ACC112 (cell line): ENCODE results near the gene CRCP.
A peak's percentile ranks its signal among the peaks of the same experiment; 100 is the strongest.
"Not testable (repeated sequence)": the region's sequence is repeated elsewhere in the genome, so short reads cannot be mapped to it uniquely, and the experiment has no call there.

Experiments used
- H2AFZ ChIP-seq: fragments of 200-600 bp; sonication (generic); one replicate; pipeline ENCODE4 v1.6.0; 2017; ENCODE audit warnings: antibody characterized with exemption, low read length; ENCODE audit not compliant: unreplicated experiment
- H3K27ac ChIP-seq: fragments of 200-600 bp; sonication (generic); 2 replicates; pipeline ENCODE4 v1.5.1; 2014; ENCODE audit warnings: low read depth, mild to moderate bottlenecking, antibody characterized with exemption, low read length, moderate library complexity
- H3K27me3 ChIP-seq: fragments of 200-600 bp; sonication (generic); 2 replicates; pipeline ENCODE4 v1.6.1; 2014; ENCODE audit warnings: mild to moderate bottlenecking, antibody characterized with exemption, low read length, moderate library complexity, mixed read lengths; ENCODE audit not compliant: insufficient read depth
- H3K36me3 ChIP-seq: fragments of 200-600 bp; sonication (generic); 2 replicates; pipeline ENCODE4 v1.6.1; 2016; ENCODE audit warnings: mild to moderate bottlenecking, antibody characterized with exemption, low read length, moderate library complexity, mixed read lengths; ENCODE audit not compliant: insufficient read depth
- H3K4me1 ChIP-seq: fragments of 200-600 bp; sonication (generic); one replicate; pipeline ENCODE4 v1.6.1; 2016; ENCODE audit warnings: low read length, mixed read lengths; ENCODE audit not compliant: insufficient read depth, unreplicated experiment, control insufficient read depth
- H3K4me3 ChIP-seq: fragments of 200-600 bp; sonication (generic); 2 replicates; pipeline ENCODE4 v1.5.1; 2014; ENCODE audit warnings: mild to moderate bottlenecking, low read depth, low read length
- H3K79me2 ChIP-seq: fragments of 200-600 bp; sonication (generic); one replicate; pipeline ENCODE4 v1.6.0; 2016; ENCODE audit warnings: low read length; ENCODE audit not compliant: control insufficient read depth, unreplicated experiment, insufficient read depth

CRCP gene

DNA sequence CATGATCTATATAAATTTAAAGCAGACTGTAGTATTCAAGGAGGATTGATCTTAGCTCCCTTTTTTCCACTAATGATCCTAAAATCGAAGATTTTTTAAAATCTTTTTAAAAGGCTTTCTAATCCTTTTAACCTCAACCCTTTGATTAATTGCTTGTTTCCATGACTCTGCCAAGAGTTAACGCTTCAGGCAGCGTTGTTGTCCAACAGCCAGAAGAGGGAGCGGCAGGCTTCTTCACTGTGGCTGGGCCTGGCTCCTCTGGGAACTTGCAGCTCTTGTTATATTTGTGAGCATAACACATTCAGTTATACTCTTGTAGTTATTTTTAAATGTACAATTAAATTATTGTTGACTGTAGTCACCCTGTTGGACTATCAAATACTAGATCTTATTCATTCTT, 26.3 kb downstream of the CRCP start:
- Histone ChIP-seq H3K27ac (peak overlapping the region; percentile 44), H3K36me3 (0 out of 2 replicates have a peak, but pooled peaks cover 10% of the 10 kb centered on the region)

GRCh38 chr7:66142334-66142733, 27.7 kb downstream of the CRCP start:
- Histone ChIP-seq H3K79me2 (peaks cover 3% of the 10 kb centered on the region), H3K36me3 (0 out of 2 replicates have a peak, but pooled peaks cover 4% of the 10 kb centered on the region)

More for the DNA sequence above, 26.3 kb downstream of the CRCP start:
- Histone ChIP-seq H3K4me1 (peaks cover 31% of the 10 kb centered on the region), H3K27me3 (no peaks in the 10 kb centered on the region), H3K79me2 (peaks cover 6% of the 10 kb centered on the region), H3K4me3 (no peak overlapping the region), H2AFZ (no peak overlapping the region)

DNA sequence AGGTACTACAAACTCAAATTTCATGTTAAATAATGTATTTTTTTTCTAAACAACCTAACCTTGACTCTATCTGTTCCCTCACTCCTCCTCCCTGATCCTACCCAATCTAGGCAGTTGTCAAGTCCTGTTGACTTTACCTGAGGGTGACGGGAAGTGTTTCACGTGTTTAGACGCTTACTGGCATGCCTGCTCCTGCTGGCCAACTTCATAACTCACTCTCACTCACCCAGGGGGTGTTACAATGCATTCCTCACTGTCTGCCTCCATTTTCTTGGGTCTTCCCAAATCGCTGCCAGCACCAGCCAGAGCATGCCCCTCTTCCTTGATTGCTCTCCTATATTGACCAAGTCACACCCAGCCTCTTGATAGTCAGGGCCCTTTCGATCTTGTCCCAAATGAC, 28.3 kb downstream of the CRCP start:
- no peaks in the 10 kb centered on the region for H3K27me3 ChIP-seq
- peaks cover 43% of the 10 kb centered on the region for H3K4me1 ChIP-seq
- H3K36me3 ChIP-seq = 0 out of 2 replicates have a peak, but pooled peaks cover 4% of the 10 kb centered on the region
- H2AFZ ChIP-seq = no peak overlapping the region
- H3K27ac ChIP-seq = no peak overlapping the region
- no peak overlapping the region for H3K4me3 ChIP-seq
- H3K79me2 ChIP-seq = peaks cover 2% of the 10 kb centered on the region

More at GRCh38 chr7:66142334-66142733, 27.7 kb downstream of the CRCP start:
- Histone ChIP-seq H3K4me3 (no peak overlapping the region), H3K27ac (no peak overlapping the region), H3K4me1 (peaks cover 42% of the 10 kb centered on the region), H3K27me3 (no peaks in the 10 kb centered on the region), H2AFZ (no peak overlapping the region)

DNA sequence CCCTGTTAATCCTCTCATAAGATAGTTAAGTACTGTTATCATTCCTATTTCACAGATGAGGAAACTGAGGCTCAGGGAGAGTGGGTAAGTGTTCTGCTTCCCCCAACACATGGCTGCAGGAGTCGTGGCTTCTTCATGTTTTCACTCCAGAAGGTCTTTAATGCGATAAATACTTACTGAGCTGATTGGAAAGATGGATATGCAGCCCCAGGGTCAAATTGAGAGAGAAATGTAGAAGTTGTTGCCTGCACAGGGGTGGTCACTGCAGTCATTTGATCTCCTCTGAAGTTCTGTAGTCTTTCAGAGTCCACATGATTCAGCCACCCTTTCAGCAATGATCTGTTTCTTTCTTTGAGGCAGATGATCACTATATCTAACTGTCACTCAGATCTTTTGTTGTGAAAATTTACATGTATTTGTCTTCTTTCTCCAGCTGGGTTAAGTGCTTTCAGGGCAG, 29.3 kb downstream of the CRCP start:
- Histone ChIP-seq H3K27me3 (no peaks in the 10 kb centered on the region), H3K36me3 (0 out of 2 replicates have a peak, but pooled peaks cover 4% of the 10 kb centered on the region), H2AFZ (no peak overlapping the region), H3K79me2 (peaks cover 2% of the 10 kb centered on the region), H3K4me3 (no peak overlapping the region), H3K27ac (no peak overlapping the region), H3K4me1 (peaks cover 48% of the 10 kb centered on the region)

DNA sequence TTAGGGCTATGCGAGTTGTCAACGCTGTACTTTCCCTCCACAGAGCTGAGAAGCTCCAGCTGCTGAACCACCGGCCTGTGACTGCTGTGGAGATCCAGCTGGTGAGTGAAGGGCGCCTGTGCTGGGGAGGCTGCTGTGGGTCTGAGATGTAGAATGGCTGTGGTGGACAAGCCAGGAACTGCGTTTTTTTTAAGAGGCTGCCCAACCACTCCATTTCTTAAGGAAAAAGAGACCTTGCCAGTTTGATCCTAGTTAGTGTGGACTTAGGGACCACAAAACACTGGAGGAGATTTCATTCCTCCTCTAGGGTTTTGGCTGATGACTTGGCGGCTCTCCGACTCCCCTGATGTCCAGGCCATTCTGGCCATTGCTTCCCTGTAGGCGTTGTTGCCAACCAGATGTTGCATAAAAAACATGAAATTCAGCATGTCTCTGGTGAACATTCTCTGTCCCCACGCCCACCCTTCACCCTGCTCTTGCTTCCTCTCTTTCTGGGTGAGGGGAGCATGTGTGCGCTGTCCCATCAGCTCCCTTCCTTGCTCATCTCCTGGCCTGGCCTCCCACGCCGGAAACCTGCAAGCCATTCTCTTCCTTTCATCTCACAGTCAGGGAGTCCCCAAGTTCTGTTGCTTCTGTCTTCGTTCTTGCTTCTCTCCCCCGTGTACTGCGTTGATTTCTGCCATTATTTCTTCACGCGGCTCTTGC, 30.9 kb downstream of the CRCP start:
- H3K27ac ChIP-seq = peak overlapping the region; percentile 93; the same call in 1 of the 2 replicates
- 0 out of 2 replicates have a peak, but pooled peaks cover 4% of the 10 kb centered on the region for H3K36me3 ChIP-seq
- H2AFZ ChIP-seq = no peak overlapping the region
- H3K4me1 ChIP-seq = peaks cover 48% of the 10 kb centered on the region
- H3K79me2 ChIP-seq = peaks cover 4% of the 10 kb centered on the region
- H3K27me3 ChIP-seq = no peaks in the 10 kb centered on the region
- no peak overlapping the region for H3K4me3 ChIP-seq

- Histone ChIP-seq H2AFZ (no peak overlapping the region), H3K27ac (peak overlapping the region; percentile 93), H3K4me3 (no peak overlapping the region), H3K27me3 (no peaks in the 10 kb centered on the region), H3K4me1 (peaks cover 52% of the 10 kb centered on the region), H3K36me3 (0 out of 2 replicates have a peak, but pooled peaks cover 4% of the 10 kb centered on the region), H3K79me2 (peaks cover 11% of the 10 kb centered on the region)
These were observed 32.1 kb downstream of the CRCP start for GRCh38 chr7:66146701-66147100.

GRCh38 chr7:66147657-66148056, 33.0 kb downstream of the CRCP start:
- not testable (repeated sequence) for H2AFZ ChIP-seq, H3K27me3 ChIP-seq, H3K4me3 ChIP-seq
- H3K4me1 ChIP-seq = peaks cover 61% of the 10 kb centered on the region
- H3K36me3 ChIP-seq = peaks cover 13% of the 10 kb centered on the region; the same call in 1 of the 2 replicates
- H3K27ac ChIP-seq = peak overlapping the region; percentile 93
- H3K79me2 ChIP-seq = peaks cover 15% of the 10 kb centered on the region

DNA sequence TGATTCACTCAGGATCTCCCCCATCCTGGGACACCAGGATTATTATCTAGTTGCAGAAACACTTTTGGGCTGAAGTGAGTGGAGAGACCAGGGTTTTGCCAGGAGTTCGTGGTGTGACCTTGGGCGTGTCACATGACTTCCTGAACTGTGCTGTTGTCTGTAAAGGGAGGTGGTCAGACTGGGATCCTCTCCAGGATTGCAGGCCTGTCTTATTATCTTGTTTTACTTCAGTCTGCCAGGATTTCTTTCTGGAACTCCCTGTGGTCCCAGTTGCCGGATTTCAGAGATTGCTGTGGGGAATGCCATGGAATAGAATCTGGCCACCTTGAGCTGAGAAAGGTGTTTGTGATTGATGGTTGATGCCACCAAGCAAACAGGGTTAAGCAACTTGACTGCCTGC, 35.8 kb downstream of the CRCP start:
- peaks cover 26% of the 10 kb centered on the region for H3K36me3 ChIP-seq
- H3K27ac ChIP-seq = peak overlapping the region; percentile 93
- H2AFZ ChIP-seq = no peak overlapping the region
- H3K27me3 ChIP-seq = no peaks in the 10 kb centered on the region
- H3K79me2 ChIP-seq = peaks cover 15% of the 10 kb centered on the region
- H3K4me3 ChIP-seq = peak overlapping the region; percentile 4; the same call in 1 of the 2 replicates
- peaks cover 63% of the 10 kb centered on the region for H3K4me1 ChIP-seq

DNA sequence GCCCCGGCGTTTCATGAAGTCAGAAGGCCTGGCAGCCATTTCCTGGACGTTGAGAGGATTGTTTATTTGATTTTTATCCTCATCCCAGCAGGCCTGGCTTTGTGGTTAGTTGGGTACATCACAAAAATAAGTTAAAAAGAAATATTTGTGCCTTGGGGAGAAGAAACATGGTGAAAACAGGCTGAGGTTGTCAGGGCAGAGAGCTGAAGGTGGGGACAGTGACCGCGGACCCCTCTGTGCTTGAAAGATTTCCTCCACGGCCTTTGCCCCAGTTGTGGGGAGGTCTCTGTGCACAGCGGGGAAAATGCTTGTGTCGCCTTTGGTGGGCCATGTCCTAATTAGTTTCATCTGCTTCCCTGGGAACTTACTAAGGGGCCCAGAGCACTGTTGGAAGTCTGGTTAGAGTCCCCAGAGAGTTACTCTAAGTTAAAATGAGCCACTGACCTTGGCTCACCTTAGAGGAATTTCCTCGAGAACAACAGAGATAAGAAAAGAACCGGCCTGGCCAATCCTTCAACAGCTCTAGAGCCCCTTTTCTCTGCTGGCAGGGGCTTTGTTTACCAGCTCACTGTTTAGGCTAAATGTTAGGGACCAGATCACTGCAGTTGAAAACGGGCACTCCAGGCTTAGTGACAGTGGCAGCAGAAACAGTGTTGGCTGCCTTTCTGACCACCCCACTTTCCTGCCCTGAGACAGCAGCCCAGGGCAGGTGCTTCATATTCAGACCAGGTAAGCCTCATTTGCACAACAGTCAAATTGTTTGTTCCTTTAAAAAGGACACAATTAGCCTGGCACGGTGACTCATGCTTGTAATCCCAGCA, 37.9 kb downstream of the CRCP start:
- Histone ChIP-seq H2AFZ (no peak overlapping the region), H3K4me1 (peaks cover 48% of the 10 kb centered on the region), H3K4me3 (no peak overlapping the region; the same call in 1 of the 2 replicates), H3K36me3 (peaks cover 38% of the 10 kb centered on the region), H3K27ac (peak overlapping the region; percentile 42), H3K79me2 (peaks cover 15% of the 10 kb centered on the region), H3K27me3 (no peaks in the 10 kb centered on the region)

DNA sequence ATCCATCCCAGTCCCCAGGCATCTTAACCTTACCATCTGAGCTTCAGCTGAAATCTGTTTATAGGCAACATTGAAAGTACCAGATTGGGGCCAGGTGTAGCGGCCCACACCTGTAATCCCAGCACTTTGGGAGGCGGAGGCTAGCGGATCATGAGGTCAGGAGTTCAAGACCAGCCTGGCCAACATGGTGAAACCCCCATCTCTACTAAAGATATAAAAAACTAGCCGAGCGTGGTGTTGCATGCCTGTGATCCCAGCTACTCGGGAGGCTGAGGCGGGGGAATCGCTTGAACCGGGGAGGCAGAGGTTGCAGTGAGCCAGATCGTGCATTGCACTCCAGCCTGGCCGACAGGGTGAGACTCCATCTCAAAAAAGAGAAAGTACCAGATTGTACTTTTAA, 39.0 kb downstream of the CRCP start:
- Histone ChIP-seq H3K27ac (no peak overlapping the region), H3K36me3 (peaks cover 47% of the 10 kb centered on the region), H3K27me3 (no peaks in the 10 kb centered on the region), H3K4me3 (no peak overlapping the region), H3K79me2 (peaks cover 15% of the 10 kb centered on the region), H3K4me1 (peaks cover 42% of the 10 kb centered on the region), H2AFZ (no peak overlapping the region)
